Adrenal gland (tissue), 5 donors: ENCODE measurements around the gene SEMA3F.

ENCODE experiments used
- CTCF ChIP-seq, 6 experiments: fragments of 450-650 bp in 4 of 6; fragments of 200-600 bp in 2 of 6; sonication (generic) in 1 of 6; IDR thresholded peaks; 1 replicate in 5 of 6; 2 replicates in 1 of 6; pipeline versions ENCODE4 v1.5.1 to v1.8.0; 2016 to 2021; ENCODE audit warnings: antibody characterized with exemption in 6 of 6, mild to moderate bottlenecking in 2 of 6, moderate library complexity in 1 of 6
- POLR2A ChIP-seq, 2 donors: fragments of 450-650 bp; IDR thresholded peaks; one replicate each; pipeline ENCODE4 v1.6.1; 2017; ENCODE audit warnings: antibody characterized with exemption in 2 of 2, mild to moderate bottlenecking in 2 of 2, moderate library complexity in 1 of 2
- donor health status: DM: no; HTN: no; CAD: no.

- TF ChIP-seq CTCF (IDR thresholded peaks at IDR 0.05) (no peak), POLR2A (IDR thresholded peaks at IDR 0.05) (peak in 1 of 2 donors; percentile 33)
Observed at GRCh38 chr3:50236484-50237132, 81.5 kb downstream of the SEMA3F start.
